Panc1 (cell line): Measurements from ENCODE around the gene AMMECR1L. TPM values are rescaled to one million over a fixed set of nuclear protein-coding genes. Genes with fewer than 3 reads are reported as not detected.

ENCODE experiments used
- ATAC-seq: fragments of 200-7000 bp; cut with Tn5 transposase; 2 replicates; pipeline ENCODE4 v1.9.1; 2020; ENCODE audit warnings: mild to moderate bottlenecking, moderate library complexity
- BruUV-seq: library from RNA; stranded (reverse); fragments of 400-500 nt; replicated peaks from 2 replicates; lab custom pipeline; 2021; lab: Mats Ljungman, UMichigan
- CTCF ChIA-PET: fragments of 300-600 bp; sonication (Branson Sonifier 250); formaldehyde crosslinking; loops from one replicate; lab custom pipeline; 2022; ENCODE audit warnings: antibody characterized with exemption; lab: Charles Lee
- POLR2A ChIA-PET: fragments of 300-600 bp; sonication (Branson Sonifier 250); formaldehyde crosslinking; loops from one replicate; lab custom pipeline; 2022; ENCODE audit warnings: antibody characterized with exemption; lab: Charles Lee
- DNase-seq: peaks from one replicate; pipeline ENCODE4 v3.0.0-alpha.2; 2010; ENCODE audit warnings: low read depth, low spot score
- H3K27ac ChIP-seq: 2 replicates; pipeline ENCODE4 v1.5.1; 2011; ENCODE audit warnings: mild to moderate bottlenecking, low read length, inconsistent platforms
- H3K27me3 ChIP-seq: fragments of 200-500 bp; sonication (Bioruptor generic); 2 replicates; pipeline ENCODE4 v1.6.0; 2014; ENCODE audit warnings: low read length, inconsistent platforms; ENCODE audit not compliant: control insufficient read depth, insufficient read depth
- H3K36me3 ChIP-seq: fragments of 200-500 bp; sonication (Bioruptor generic); 2 replicates; pipeline ENCODE4 v1.5.1; 2014; ENCODE audit warnings: inconsistent platforms, mild to moderate bottlenecking, low read length, moderate library complexity; ENCODE audit not compliant: control insufficient read depth, insufficient read depth
- H3K4me1 ChIP-seq: 2 replicates; pipeline ENCODE4 v1.5.1; 2011; ENCODE audit warnings: inconsistent platforms, mild to moderate bottlenecking, low read length, moderate library complexity; ENCODE audit not compliant: control insufficient read depth, insufficient read depth
- H3K4me3 ChIP-seq, 2 experiments: 2 replicates each; pipeline ENCODE4 v1.5.1; 2011 to 2012; ENCODE audit warnings: low read depth in 2 of 2, low read length in 2 of 2, mild to moderate bottlenecking in 2 of 2, inconsistent platforms in 1 of 2, moderate library complexity in 1 of 2
- H3K9me3 ChIP-seq: fragments of 200-500 bp; sonication (Bioruptor generic); 2 replicates; pipeline ENCODE4 v1.5.1; 2014; ENCODE audit warnings: low read depth, mild to moderate bottlenecking, inconsistent platforms, low read length, moderate library complexity; ENCODE audit not compliant: control insufficient read depth, insufficient read depth
- CTCF ChIP-seq: fragments of 450-650 bp; IDR thresholded peaks from 2 replicates; pipeline ENCODE4 v1.5.1; 2017; ENCODE audit warnings: mild to moderate bottlenecking
- POLR2AphosphoS5 ChIP-seq: IDR thresholded peaks from 2 replicates; pipeline ENCODE4 v1.6.1; 2012; ENCODE audit warnings: mild to moderate bottlenecking, low read depth, low read length, moderate library complexity
- REST ChIP-seq, 2 experiments: IDR thresholded peaks; 2 replicates each; pipeline ENCODE4 v1.6.1; 2011 to 2012; ENCODE audit warnings: low read depth in 2 of 2, control low read depth in 1 of 2, low read length in 1 of 2, mild to moderate bottlenecking in 1 of 2, moderate library complexity in 1 of 2; ENCODE audit not compliant: insufficient read depth in 1 of 2
- SIN3A ChIP-seq: IDR thresholded peaks from 2 replicates; pipeline ENCODE4 v1.6.1; 2012; ENCODE audit warnings: low read depth, mild to moderate bottlenecking, low read length, moderate library complexity, borderline replicate concordance; ENCODE audit not compliant: insufficient read depth
- TCF7L2 ChIP-seq: IDR thresholded peaks from 2 replicates; pipeline ENCODE4 v1.6.1; 2011; ENCODE audit warnings: mild to moderate bottlenecking, low read depth, low read length, inconsistent platforms
- in situ Hi-C: cut with HindIII; loops from 2 replicates; pipeline ENCODE4 v1.10.0; 2016; ENCODE audit warnings: low sequenced_read_pairs, low pct_unique_long_range_greater_than_20kb
- intact Hi-C: fragments of 100-400 bp; cut with micrococcal nuclease; formaldehyde crosslinking; loops from one replicate; pipeline ENCODE4 v1.10.0; 2022; ENCODE audit not compliant: unreplicated experiment
- total RNA-seq: library from RNA; stranded (reverse); gene quantifications from one replicate; pipeline ENCODE4 v1.2.1, GENCODE V29; 2021; ENCODE audit not compliant: unreplicated experiment

Gene AMMECR1L
- total RNA-seq, 1 experiment from 2014 or later = 26.5 TPM

- no peak for ATAC-seq
- intact Hi-C loops (no loop called here), in situ Hi-C loops (no loop called here)
- peaks cover 9% of the 10 kb centered on the region for H3K4me1 ChIP-seq
- no TSS peak for BruUV-seq
- no peak overlapping the region for H3K4me3 ChIP-seq
- POLR2A ChIA-PET = no interaction called here
- CTCF ChIA-PET = no interaction called here
- no peak for DNase-seq
- H3K36me3 ChIP-seq = peaks cover 6% of the 10 kb centered on the region; the same call in 1 of the 2 replicates
- no peaks in the 10 kb centered on the region for H3K9me3 ChIP-seq
- no peak for TF ChIP-seq REST (IDR thresholded peaks at IDR 0.05; ENCODE audit: insufficient read depth in 1 of 2, low read depth in 2 of 2, low read length in 1 of 2)
- TF ChIP-seq SIN3A = no peak
- TF ChIP-seq CTCF = no peak
- TF ChIP-seq POLR2AphosphoS5 = no peak
- no peak for TF ChIP-seq TCF7L2
- H3K27me3 ChIP-seq = no peaks in the 10 kb centered on the region
- no peak overlapping the region for H3K27ac ChIP-seq
Observed at GRCh38 chr2:127852388-127852787, 33.4 kb downstream of the AMMECR1L start.

DNA sequence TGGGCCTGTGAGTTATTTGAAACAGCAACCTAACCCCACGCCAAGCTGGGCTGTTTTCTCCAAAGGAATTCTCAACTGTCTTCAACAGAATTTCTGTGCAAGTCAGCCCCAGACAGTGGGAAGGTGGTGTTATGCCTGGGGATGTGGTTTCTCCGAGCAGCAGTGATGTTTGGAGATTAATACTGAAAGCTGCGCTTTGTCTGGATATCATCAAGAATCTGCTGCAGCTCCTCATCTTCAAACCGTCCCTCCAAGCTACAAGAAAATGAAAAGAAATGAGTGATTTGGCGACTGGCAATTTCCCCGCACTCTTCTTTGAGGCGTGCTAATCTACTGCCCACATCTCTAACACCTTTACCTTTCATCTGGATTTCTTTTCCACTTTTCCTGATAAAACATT is 37.8 kb downstream of the AMMECR1L start:
- ChIA-PET POLR2A (no interaction called here), CTCF (interaction anchor here (0.6 kb wide), 1 partner anchor 659 kb away, joined by 7 read pairs; no protein-coding TSS in a partner anchor)
- Histone ChIP-seq H3K4me3 (no peak overlapping the region), H3K27ac (no peak overlapping the region), H3K4me1 (no peaks in the 10 kb centered on the region), H3K27me3 (no peaks in the 10 kb centered on the region), H3K36me3 (peaks cover 12% of the 10 kb centered on the region; the same call in 1 of the 2 replicates), H3K9me3 (no peaks in the 10 kb centered on the region)
- no peak for ATAC-seq
- intact Hi-C loops (no loop called here), in situ Hi-C loops (no loop called here)
- no peak for TF ChIP-seq POLR2AphosphoS5
- TF ChIP-seq TCF7L2 = no peak
- no peak for TF ChIP-seq CTCF
- DNase-seq = no peak
- BruUV-seq = no TSS peak
